NCI-H128 (cell line): ENCODE results near the gene BAG3.
A peak's percentile ranks its signal among the peaks of the same experiment; 100 is the strongest.

Source experiments
- DNase-seq: peaks from one replicate; lab custom pipeline; 2025; ENCODE audit not compliant: unreplicated experiment; lab: John Stamatoyannopoulos, UW

Gene BAG3

DNA sequence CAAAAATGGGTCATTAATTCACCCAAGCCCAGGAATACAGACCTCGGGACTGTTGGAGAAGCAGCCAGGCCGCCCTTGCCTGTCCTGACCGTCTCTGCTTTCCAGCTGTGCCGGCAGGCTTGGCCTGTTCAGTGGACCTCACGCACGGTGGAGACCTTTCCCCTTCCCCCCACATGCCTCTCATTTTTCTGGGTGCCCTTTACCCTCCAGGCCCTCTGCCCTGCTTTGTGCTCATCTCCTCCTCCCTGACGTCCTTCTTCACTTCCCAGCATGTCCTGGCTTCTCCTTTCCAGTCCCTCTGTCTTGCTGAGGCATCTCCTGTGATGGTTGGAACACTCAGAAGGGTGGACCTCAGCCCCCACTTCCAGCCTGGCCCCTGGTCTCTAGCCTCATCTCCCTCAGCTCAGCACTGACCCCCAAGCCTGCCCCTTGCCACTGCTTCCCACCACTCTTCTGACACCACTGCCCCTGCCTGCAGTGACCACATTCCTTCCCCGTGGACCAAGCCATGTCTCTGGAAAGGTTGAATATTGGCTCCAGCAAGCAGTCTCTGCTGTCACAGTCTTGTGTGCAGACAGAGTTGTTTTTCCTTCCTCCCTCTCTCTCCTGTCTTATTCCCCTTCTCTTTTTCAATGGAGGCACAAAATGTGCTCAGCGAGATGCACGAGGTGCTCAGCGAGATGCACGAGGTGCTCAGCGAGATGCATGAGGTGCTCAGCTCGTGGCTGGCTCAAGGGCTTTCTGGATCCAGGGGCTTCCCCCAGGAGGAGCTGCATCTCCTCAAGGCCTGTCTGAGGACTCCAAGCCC lies 14.9 kb downstream of the BAG3 start:
- DNase-seq, result no peak

DNA sequence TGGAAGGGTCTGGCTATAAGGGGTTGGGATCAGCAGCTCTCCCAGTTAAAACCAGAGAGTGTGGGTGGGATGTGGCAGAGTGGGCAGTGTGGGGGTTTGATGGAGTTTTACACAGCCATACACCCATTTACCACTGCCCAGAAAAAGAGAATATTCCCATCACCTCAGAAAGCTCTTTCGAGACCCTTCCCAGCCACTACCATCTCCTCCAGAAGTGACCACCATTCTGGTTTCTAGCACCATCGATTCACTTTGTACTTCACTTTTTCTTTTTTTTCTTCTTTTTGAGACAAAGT lies 15.5 kb downstream of the BAG3 start:
- no peak for DNase-seq

DNA sequence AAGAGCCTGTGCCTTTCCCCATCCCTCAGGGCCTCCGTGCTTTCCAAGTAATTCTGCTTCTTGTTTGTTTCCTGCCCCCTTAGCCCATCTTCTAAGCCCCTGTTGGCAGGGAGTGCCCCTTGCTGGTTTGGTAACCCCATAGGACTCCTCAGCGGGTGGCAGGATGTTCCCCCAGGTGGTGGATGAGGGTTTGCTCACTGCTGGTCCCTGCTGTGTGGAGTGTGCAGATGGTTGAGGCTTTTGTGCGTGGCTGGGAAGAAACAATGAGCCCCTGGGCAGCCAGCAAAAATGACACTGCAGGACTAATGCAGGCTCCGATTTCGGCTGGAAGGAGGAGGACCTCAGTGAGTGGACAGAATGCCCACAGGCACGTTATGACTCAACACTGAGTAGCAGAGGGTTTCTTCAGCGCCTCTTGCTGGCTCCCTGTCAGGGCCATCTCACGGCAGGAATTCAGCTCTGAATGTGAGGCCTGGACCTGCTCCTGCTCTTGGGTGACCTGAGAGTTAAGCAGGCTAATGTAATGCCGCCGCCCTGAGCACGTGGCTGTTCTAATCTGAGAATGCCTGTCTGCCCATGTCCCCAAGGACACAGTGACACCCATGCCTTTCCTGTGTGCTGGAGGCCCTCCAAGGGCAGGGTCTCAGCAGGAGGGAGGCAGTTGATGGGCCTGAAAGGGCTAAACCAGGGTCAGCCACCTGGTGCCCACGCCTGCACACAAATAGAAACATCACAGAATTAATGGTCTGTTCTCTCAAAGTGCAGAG lies 16.6 kb downstream of the BAG3 start:
- no peak for DNase-seq

DNA sequence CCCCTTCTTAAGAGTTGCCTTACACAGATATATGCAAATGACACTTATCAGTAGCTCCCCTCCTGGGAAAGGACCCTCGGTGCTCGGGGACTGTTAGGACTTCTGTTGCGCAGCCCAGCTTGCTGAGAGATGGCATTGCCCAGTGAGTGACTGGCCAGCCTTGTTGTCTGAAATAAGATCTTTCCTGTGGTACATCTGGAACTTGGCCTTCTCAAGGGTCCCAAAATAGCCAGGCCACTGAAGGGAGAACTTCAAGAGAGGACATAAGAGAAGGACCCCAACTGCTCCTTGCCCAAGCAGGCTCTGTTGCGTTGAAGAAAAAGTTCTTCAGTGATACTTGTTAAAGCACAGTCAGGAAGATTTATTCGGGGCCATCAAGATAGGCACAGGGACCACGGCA lies 17.3 kb downstream of the BAG3 start:
- DNase-seq, result no peak

DNA sequence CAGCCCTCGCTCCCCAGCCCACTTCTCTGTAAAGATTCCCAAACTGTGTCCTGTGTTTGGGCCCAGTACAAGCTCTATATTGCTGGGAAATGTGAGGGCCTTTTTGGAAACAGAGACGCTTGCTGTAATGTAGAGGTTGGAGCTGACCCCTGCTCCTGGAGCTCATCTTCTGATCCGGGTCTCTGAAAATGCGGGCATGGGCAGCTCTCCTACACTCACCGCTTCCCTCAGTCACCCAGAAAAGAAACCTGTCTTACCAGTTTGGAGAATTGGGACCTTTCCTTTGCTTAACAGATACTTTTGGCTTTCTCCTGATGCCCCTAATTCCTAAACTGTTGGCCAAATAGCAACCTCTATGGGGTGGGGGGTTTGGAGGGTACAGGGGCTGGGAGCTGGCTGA lies 18.2 kb downstream of the BAG3 start:
- no peak for DNase-seq

DNA sequence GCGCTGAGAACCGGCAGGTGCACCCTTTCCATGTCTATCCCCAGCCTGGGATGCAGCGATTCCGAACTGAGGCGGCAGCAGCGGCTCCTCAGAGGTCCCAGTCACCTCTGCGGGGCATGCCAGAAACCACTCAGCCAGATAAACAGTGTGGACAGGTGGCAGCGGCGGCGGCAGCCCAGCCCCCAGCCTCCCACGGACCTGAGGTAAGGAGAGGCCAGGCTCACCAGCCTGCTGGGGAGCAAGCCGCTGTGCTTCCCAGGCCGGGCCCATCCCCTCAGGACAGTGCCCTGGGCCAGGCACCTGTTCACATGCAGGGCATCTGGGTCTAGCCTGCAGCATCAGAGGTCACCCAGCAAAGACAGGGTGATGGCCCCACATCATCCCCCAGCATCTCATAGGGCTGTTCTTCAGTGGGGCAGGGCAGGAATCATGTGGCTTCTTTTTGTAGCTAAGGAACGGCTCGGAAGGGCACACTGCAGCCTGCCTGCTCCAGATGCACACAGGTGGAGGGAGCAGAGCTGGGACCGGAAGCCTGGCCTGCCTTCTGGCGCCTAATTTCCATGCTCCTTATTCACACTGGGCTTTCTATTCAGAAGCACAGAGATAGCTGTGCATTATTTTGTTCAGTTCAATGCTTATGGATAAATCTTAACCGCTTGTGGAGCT lies 18.9 kb downstream of the BAG3 start:
- no peak for DNase-seq

DNA sequence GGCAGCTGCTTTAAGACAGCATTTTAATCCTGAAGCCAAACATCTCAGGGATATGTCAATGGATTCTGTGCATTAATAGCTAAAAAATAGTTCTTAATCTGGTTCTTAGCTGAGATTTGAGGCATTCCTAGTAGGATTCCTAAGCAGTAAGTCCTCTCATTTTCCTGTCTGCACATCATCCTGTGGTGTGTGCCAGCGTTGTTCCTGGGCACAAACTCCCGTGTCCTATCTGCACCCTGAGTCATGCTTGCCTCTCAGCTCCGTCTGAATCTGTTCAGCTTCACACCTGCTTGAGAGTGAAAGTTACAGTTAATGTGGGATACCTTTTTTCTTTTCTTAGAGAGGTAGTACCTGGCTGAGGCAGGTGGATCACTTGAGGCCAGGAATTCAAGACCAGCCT lies 19.5 kb downstream of the BAG3 start:
- DNase-seq, result no peak

DNA sequence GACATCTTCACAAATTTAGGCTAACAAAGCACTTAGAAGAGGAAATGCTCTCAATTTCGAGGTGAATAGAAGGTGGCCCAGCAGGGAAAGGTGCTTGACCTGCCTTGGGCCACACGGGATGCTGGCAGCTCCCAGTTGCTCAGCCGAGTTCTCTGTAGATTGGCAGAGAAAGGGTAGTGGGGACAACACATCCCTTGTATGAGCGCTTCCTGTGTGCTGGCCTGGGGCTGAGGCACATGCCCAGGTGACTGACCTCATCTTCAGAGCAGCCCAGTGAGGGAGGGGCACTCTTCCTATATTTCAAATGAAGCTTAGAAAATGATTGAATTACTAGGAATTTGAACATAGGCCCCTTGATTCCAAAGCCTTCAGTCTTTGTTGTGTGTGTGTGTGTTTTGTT lies 20.2 kb downstream of the BAG3 start:
- DNase-seq, result no peak

DNA sequence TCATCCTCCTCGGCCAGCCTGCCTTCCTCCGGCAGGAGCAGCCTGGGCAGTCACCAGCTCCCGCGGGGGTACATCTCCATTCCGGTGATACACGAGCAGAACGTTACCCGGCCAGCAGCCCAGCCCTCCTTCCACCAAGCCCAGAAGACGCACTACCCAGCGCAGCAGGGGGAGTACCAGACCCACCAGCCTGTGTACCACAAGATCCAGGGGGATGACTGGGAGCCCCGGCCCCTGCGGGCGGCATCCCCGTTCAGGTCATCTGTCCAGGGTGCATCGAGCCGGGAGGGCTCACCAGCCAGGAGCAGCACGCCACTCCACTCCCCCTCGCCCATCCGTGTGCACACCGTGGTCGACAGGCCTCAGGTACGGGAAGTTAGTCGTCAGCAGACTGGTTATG lies 21.1 kb downstream of the BAG3 start:
- no peak for DNase-seq

DNA sequence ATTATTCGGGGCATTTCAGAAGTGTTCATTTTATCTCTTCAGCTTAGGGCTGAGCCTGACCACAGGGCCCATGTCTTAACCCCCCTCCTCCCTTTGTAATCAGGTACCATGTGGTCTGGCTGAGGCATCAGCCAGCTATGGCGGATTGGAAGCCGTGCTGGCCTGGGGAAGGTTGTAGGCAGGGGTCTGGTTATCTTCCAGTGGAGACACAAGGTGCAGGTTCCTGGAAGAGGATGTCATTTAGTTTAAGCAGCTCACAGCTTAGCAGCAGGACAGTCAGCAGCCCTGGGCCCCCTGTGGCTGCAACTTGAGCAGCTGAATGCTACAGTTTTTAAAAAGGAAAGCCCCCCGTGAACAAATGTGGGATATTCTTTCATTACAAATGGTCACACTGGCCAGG lies 22.1 kb downstream of the BAG3 start:
- DNase-seq, result no peak

DNA sequence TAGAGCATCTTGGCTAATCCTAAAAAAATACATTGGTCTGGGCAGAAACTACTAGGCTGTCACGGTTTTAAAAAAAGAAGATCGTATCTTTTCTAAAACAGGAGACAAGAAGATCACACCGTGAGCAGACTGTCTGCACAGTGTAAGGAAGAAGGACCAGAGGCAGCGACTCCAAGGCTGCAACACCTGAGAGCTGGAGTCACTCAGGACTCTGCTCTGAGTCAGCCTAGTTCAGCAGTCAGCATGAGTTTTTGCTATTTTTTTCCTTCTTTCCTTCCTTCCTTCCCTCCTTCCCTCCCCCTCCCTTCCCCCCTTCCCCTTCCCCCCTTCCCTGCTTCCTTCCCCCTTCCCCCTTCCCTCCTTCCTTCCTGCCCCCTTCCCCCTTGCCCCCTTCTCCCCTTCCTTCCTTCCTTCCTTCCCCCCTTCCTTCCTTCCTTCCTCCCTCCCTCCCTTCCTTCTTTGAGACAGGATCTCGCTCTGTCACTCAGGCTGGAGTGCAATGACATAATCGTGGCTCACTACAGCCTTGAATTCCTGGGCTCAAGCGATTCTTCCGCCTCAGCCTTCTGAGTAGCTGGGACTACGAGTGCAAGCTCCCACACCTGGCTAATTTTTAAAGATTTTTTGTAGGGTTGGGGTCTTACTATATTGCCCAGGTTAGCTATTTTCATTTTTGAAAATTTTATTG lies 24.4 kb downstream of the BAG3 start:
- DNase-seq, result no peak

DNA sequence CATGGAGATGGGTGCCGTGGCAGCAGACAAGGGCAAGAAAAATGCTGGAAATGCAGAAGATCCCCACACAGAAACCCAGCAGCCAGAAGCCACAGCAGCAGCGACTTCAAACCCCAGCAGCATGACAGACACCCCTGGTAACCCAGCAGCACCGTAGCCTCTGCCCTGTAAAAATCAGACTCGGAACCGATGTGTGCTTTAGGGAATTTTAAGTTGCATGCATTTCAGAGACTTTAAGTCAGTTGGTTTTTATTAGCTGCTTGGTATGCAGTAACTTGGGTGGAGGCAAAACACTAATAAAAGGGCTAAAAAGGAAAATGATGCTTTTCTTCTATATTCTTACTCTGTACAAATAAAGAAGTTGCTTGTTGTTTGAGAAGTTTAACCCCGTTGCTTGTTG lies 25.9 kb downstream of the BAG3 start:
- no peak for DNase-seq

DNA sequence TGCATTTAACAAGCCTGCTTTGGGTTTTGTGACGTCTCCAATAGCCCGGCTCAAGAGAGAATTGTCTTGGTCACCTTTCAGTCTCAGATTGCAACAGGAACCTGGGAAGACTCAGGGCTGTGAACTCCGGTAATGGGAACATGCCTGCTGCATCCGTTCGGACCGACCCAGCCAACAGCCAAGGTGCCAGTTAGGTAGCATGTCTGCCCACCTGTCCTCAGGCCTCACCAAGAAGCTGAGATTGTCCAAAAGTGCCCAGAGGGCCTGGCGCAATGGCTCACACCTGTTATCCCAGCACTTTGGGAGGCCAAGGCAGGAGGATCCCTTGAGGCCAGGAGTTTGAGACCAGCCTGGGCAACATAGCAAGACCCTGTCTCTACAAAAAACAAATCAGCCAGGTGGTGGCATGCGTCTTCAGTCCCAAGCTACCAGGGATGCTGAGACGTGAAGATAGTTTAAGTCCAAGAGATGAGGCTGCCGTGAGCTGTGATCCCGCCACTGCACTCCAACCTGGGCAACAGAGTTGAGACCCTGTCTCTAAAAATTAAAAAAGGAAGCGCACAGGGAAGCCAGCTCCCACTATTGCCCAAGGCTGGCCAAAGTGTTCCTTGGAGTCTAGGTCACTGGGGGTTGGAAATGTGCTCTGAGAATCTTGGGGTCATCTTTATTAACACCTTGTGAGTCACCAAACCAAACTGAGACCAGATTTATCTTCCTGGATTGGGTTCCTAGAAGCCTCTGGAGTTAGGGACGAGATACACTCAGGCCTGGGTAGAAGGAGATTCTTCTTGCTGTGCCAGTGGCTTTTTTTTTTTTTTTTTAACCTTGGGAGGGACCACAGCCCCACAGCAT lies 26.9 kb downstream of the BAG3 start:
- no peak for DNase-seq

DNA sequence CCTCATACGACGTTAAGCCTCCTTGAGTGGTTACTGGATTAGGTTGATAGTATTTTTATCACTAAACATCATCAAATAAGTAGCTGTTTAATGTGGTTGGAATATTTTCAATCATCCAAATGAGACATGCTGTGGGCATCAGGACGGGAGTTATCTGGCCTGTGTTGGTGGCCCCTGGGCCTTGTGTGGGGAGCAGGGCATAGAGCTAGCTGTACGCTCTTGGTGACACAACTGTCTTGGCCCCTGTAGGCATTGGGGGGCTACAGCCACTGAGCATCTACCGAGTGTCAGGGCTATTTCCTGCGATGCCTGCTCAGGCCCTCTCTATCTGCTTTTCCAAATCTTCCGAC lies 28.3 kb downstream of the BAG3 start:
- DNase-seq, result no peak

DNA sequence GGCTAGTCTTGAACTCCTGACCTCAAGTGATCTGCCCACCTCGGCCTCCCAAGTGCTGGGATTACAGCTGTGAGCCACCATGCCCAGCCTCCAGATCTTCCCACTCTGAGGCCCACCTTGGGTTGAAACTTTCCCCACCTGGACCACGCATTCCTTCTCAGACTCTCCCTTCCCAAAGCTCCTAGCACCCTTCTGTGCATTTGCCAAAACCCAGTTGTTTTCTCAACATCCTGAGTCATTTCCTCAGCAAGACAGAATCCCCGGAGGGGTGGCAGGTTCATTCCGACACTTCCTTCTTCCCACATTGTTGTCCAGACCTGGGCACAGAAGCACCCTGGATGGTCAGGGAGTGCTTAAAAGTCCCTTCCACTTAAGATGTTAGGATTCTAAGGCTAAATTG lies 28.9 kb downstream of the BAG3 start:
- DNase-seq, result no peak

DNA sequence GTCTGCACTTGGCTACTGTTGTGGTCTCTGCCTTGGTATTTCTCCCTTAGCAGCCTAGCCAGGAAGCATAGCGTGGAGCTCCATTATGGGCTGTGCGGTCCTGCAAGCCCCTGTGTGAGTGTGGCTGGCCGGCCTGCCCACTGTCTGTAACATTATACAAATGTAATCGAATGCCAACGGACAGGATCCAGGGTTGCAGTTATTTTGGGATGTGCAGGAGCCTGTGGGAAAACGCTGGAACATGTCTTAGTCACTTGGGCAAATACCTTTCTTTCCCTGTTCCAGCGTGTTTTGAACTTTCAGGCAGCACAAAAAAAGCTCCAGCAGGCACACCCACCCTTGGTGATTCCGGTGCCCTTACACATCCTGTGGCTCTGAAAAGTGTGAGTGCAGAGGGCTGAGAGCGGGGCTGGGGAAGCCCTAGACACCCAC lies 29.5 kb downstream of the BAG3 start:
- no peak for DNase-seq

DNA sequence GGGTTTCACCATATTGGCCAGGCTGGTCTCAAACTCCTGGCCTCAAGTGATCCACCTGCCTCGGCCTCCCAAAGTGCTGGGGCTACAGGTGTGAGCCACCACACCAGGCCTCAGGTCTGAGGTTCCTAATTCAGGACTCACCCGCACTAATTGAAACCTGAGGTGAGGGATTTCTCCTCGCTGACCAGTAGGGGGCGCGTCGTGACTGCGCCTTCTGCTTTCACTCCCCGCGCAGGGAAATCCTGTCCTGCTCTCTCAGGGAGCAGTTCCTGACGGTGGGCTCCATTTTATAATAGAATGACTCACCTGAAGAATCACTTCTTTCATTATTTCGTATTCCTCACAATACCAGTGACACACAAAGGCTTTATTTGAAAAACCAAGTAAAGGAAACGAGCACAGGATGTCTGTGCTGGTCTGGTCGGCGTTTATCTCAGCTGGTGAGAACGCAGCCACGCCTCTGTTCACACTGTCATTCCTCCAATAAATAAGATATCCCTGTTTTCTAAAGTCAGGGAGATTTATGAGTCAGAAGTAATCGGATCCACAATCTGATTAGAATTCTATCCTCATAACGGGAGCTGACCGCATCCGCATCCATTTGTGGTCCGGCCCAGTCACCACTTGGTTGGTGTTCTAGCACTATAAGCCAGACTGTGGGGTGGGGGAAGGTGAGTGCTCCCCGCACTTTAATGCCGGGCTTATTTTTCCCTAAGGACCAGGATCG lies 35.4 kb downstream of the BAG3 start:
- DNase-seq, result peak; percentile 23

DNA sequence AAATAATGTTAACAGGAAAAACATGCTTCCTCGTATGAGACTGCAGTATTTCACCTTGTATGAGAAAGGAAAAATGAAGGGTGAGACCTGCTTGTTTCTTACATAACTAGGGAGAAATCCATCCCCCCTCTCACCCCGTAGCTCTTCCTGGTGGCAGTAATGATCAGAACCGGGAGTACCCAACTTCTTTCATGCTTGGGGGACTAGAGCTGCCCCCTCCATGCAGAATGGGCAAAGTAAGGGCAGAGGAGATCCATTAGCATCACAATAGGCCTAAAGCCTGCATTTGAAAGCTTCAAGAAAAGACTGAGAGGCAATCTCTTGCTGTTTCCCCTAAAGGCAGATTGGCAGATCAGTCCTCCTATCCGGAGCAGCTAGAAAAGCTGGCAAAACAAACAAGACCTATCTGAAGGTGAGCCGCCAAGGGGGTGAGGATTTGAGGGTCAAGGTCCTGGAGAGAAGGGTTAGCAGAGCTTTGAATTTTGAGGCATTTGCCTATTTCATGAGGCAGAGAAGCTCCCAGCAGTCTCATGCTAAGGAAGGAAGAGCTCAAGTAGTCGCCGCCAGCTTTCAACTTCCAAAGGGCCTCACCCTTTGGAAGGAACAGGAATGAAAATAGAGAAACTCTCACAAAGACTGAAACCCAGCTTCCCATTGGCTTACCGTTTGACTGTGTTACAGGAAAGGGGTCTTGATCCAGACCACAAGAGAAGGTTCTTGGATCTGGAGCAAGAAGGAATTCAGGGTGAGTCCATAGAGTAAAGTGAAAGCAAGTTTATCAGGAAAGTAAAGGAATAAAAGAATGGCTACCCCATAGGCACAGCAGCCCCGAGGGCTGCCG lies 36.2 kb downstream of the BAG3 start:
- DNase-seq, result no peak

DNA sequence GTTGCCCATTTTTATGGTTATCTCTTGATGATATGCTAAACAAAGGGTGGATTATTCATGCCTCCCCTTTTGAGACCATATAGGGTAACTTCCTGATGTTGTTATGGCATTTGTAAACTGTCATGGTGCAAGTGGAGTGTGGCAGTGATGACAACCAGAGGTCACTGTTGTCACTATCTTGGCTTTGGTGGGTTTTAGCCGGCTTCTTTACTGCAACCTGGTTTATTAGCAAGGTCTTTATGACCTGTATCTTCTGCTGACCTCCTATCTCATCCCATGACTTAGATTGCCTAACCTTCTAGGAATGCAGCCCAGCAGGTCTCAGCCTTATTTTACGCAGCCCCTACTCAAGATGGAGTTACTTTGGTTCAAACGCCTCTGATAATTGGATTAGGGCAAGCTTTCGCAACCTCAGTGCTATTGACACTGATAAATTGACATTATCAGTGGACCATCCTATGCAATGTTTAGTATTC lies 36.9 kb downstream of the BAG3 start:
- no peak for DNase-seq
